ENCODE measurements around the gene ACSS2. TPM values are rescaled to one million over a fixed set of nuclear protein-coding genes. Genes with fewer than 3 reads are reported as not detected.

The ACSS2 gene
- total RNA-seq, 1 experiment from 2014 or later = 25.4 TPM

DNA sequence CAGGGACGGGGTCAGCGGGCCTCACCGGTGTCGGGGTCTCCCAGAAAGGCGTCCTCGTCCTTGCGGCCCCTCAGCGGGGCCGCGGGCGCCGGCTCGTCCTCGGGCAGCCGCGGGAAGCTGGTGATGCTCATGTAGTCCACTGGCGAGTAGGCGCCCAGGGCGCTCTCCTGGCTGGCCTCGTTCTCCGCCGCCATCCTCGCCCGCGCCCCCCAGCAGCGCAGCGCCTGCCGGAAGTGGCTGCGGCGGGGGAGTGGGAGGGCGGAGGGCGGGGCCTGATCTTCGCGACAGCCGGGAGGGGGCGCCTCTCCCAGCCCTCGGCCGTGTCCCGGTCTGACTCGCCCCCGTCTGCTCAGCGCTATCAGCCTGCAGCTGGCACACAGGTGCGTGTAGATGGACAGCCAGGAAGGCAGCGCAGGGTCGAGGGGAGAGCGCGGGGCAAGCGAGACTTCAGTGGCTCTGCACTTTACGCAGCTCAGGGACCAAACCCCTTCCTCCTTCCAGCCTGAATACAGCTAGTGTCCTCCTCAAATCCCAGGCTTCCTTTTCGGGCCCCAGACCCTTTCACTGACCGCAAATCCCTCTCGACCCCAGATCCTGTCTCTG is 3.7 kb upstream of the ACSS2 start, which contains the start of gene GGT7:
Gene GGT7, minus strand, starts transcription at position 235 of the 603 bp plus-strand sequence. Its CDS starts 41 bp downstream, at position 194.
- H3K27me3 ChIP-seq (ENCODE audit: control insufficient read depth, insufficient read depth, low read length) = no peaks in the 10 kb centered on the region
- no peaks in the 10 kb centered on the region for H3K36me3 ChIP-seq (ENCODE audit: control insufficient read depth, insufficient read depth, low read length)
- ATAC-seq (peak; percentile 65), DNase-seq (ENCODE audit: low read depth, low spot score) (no peak)
- ChIA-PET CTCF (interaction anchor here (0.6 to 1.2 kb wide), 2 partner anchors 82 to 272 kb away, joined by 3 read pairs; no protein-coding TSS in a partner anchor), POLR2A (no interaction called here)
- TF ChIP-seq SIN3A (IDR thresholded peaks at IDR 0.05; ENCODE audit: borderline replicate concordance, insufficient read depth, low read depth, low read length) = no peak
- no peak for TF ChIP-seq POLR2AphosphoS5 (IDR thresholded peaks at IDR 0.05; ENCODE audit: low read depth, low read length)
- TF ChIP-seq, protein P1, sequence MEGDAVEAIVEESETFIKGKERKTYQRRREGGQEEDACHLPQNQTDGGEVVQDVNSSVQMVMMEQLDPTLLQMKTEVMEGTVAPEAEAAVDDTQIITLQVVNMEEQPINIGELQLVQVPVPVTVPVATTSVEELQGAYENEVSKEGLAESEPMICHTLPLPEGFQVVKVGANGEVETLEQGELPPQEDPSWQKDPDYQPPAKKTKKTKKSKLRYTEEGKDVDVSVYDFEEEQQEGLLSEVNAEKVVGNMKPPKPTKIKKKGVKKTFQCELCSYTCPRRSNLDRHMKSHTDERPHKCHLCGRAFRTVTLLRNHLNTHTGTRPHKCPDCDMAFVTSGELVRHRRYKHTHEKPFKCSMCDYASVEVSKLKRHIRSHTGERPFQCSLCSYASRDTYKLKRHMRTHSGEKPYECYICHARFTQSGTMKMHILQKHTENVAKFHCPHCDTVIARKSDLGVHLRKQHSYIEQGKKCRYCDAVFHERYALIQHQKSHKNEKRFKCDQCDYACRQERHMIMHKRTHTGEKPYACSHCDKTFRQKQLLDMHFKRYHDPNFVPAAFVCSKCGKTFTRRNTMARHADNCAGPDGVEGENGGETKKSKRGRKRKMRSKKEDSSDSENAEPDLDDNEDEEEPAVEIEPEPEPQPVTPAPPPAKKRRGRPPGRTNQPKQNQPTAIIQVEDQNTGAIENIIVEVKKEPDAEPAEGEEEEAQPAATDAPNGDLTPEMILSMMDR (IDR thresholded peaks at IDR 0.05) = peak; percentile 95
- no peak for TF ChIP-seq TCF7L2 (IDR thresholded peaks at IDR 0.05; ENCODE audit: low read depth, low read length)
- TF ChIP-seq, protein P2, sequence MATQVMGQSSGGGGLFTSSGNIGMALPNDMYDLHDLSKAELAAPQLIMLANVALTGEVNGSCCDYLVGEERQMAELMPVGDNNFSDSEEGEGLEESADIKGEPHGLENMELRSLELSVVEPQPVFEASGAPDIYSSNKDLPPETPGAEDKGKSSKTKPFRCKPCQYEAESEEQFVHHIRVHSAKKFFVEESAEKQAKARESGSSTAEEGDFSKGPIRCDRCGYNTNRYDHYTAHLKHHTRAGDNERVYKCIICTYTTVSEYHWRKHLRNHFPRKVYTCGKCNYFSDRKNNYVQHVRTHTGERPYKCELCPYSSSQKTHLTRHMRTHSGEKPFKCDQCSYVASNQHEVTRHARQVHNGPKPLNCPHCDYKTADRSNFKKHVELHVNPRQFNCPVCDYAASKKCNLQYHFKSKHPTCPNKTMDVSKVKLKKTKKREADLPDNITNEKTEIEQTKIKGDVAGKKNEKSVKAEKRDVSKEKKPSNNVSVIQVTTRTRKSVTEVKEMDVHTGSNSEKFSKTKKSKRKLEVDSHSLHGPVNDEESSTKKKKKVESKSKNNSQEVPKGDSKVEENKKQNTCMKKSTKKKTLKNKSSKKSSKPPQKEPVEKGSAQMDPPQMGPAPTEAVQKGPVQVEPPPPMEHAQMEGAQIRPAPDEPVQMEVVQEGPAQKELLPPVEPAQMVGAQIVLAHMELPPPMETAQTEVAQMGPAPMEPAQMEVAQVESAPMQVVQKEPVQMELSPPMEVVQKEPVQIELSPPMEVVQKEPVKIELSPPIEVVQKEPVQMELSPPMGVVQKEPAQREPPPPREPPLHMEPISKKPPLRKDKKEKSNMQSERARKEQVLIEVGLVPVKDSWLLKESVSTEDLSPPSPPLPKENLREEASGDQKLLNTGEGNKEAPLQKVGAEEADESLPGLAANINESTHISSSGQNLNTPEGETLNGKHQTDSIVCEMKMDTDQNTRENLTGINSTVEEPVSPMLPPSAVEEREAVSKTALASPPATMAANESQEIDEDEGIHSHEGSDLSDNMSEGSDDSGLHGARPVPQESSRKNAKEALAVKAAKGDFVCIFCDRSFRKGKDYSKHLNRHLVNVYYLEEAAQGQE (IDR thresholded peaks at IDR 0.05; ENCODE audit: insufficient read depth in 1 of 2, low read depth in 2 of 2, low read length in 1 of 2) = no peak
- peaks cover 12% of the 10 kb centered on the region for H3K4me1 ChIP-seq (ENCODE audit: control insufficient read depth, insufficient read depth, low read length)
- H3K27ac ChIP-seq (ENCODE audit: low read length) = peak within 1 kb of the TSS; percentile 75
- intact Hi-C loops (cut with micrococcal nuclease; ENCODE audit: unreplicated experiment) = loop anchor here (10.0 kb wide), 1 partner anchor 222 kb away; the partner anchor contains the start of gene TRPC4AP
- BruUV-seq (replicated peaks) = no TSS peak
- H3K9me3 ChIP-seq (ENCODE audit: control insufficient read depth, insufficient read depth, low read depth, low read length) = no peaks in the 10 kb centered on the region
- in situ Hi-C loops (cut with HindIII; ENCODE audit: low pct_unique_long_range_greater_than_20kb, low sequenced_read_pairs) = no loop called here
- peak within 1 kb of the TSS; percentile 62 to 67 for H3K4me3 ChIP-seq (ENCODE audit: low read depth in 2 of 2, low read length in 2 of 2)

DNA sequence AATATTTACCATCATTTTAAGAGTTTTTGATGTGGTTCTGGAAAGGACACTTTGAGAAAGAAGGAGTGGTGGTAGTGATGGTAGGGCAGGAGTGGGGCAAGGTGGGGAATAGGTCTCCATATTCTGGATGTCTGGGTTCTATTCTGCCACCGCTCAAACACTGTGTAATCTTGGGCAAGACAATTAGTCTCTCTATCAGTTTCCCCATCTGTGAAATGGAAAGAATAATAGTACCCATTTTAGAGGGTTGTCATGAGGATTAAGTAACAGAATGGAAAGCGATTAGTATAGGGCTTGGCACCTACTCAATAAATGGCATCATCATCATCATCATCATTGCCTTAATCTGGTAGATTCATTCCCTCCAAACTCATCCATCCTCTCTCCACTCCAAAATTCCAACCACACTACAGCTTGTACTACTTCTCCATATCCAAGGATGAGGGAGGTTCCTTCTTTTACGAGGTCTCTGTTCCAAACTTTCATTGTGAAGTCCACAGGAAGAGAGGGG is 2.8 kb upstream of the ACSS2 start:
- Histone ChIP-seq H3K4me1 (ENCODE audit: control insufficient read depth, insufficient read depth, low read length) (peaks cover 12% of the 10 kb centered on the region), H3K27me3 (ENCODE audit: control insufficient read depth, insufficient read depth, low read length) (no peaks in the 10 kb centered on the region), H3K27ac (ENCODE audit: low read length) (no peak overlapping the region), H3K9me3 (ENCODE audit: control insufficient read depth, insufficient read depth, low read depth, low read length) (no peaks in the 10 kb centered on the region), H3K36me3 (ENCODE audit: control insufficient read depth, insufficient read depth, low read length) (no peaks in the 10 kb centered on the region), H3K4me3 (ENCODE audit: low read depth in 2 of 2, low read length in 2 of 2) (no peak overlapping the region)
- ChIA-PET CTCF (interaction anchor here (0.6 to 1.2 kb wide), 9 partner anchors 17 to 271 kb away, joined by 3 to 12 read pairs (median 4); partner anchors contain the start of genes GSS and MYH7B), POLR2A (no interaction called here)
- TF ChIP-seq POLR2AphosphoS5 (IDR thresholded peaks at IDR 0.05; ENCODE audit: low read depth, low read length) (no peak), SIN3A (IDR thresholded peaks at IDR 0.05; ENCODE audit: borderline replicate concordance, insufficient read depth, low read depth, low read length) (no peak), TCF7L2 (IDR thresholded peaks at IDR 0.05; ENCODE audit: low read depth, low read length) (no peak)
- TF ChIP-seq, protein P1 (IDR thresholded peaks at IDR 0.05) = 0 out of 2 replicates have a peak, but pooled peaks have one; percentile 30
- TF ChIP-seq, protein P2 (IDR thresholded peaks at IDR 0.05; ENCODE audit: insufficient read depth in 1 of 2, low read depth in 2 of 2, low read length in 1 of 2) = no peak
- DNase-seq (ENCODE audit: low read depth, low spot score) (no peak), ATAC-seq (no peak)
- intact Hi-C loops (cut with micrococcal nuclease; ENCODE audit: unreplicated experiment) = loop anchor here (2.0 to 10.0 kb wide), 2 partner anchors 87 to 221 kb away; partner anchors contain the start of gene TRPC4AP
- in situ Hi-C loops (cut with HindIII; ENCODE audit: low pct_unique_long_range_greater_than_20kb, low sequenced_read_pairs) = no loop called here
- no TSS peak for BruUV-seq (replicated peaks)
